Right renal cortex interstitium (tissue), 3 donors: ENCODE data around the gene LAYN. TPM values are rescaled to one million over a fixed set of nuclear protein-coding genes. Genes with fewer than 3 reads are reported as not detected.

Experiments used
- DNase-seq, 3 donors: peaks; one replicate each; pipeline ENCODE4 v3.0.0-alpha.2; 2013; ENCODE audit warnings: low read depth in 3 of 3, low spot score in 2 of 3
- polyA plus RNA-seq, 3 donors: library from polyadenylated mRNA; unstranded; fragments of 120-200 nt; gene quantifications; one replicate each; pipeline ENCODE4 v1.2.1, GENCODE V29; 2013; ENCODE audit not compliant: insufficient read length in 3 of 3

LAYN gene
- polyA plus RNA-seq, 3 donors = 6.6 to 7.8 (median 7.0) TPM

DNA sequence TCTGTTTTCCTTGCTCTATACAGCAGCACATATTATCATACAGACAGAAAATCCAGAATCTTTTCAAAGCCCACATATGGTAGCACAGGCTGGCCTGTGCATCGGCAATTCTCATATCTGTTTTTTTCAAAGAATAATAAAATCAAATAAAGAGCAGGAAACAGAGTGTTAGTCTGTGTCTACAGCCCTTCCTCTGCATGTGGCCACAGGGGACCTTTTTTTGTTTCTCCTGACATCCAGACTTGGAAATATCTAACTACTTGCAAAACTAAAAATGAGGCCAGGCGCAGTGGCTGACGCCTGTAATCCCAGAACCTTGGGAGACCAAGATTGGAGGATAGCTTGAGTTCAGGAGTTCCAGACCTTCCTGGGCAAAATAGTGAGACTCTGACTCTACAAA is 20.3 kb downstream of the LAYN start:
- DNase-seq = no peak

DNA sequence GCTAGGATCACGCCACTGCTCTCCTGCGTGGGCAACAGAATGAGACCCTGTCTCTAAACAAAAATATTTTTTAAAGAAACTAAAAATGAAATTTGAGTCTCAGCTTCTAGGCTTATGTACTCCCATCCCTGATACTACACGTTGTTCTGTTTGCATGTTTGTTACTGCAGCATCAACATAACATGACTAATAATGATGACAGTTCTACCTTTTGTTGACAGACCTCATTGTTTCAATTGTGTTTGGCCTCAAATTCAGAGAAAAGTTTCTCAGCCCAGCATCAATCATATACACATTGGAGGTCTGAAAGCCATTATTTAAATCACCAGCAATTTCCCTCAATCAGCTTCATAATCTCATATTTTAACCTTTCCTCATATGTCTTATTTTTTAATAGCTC is 20.8 kb downstream of the LAYN start:
- DNase-seq = no peak

DNA sequence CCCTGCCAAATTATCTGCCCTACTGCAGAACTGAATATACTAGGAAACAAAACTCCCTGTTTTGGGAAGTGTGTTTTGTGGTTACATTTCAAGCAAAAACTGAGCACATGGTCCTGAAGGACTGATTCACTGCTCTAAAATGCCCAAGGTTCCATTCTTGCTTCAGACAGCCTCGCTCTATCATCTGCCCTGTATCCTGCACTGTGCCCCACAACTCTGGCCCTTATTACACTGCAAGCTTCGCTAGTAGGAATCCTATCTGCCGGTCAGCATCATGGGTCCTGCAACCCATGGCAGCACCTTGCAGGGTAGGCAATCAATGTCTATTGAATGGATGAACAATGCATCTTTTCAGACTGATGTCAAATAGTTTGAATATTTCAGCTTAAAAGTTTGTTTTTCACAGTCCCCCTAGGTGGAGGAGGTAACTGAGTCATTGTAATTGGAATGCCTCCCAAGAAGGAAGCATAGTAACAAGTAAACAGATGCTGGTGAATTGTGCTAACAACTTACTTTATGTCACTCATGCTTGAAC is 21.3 kb downstream of the LAYN start:
- no peak for DNase-seq

DNA sequence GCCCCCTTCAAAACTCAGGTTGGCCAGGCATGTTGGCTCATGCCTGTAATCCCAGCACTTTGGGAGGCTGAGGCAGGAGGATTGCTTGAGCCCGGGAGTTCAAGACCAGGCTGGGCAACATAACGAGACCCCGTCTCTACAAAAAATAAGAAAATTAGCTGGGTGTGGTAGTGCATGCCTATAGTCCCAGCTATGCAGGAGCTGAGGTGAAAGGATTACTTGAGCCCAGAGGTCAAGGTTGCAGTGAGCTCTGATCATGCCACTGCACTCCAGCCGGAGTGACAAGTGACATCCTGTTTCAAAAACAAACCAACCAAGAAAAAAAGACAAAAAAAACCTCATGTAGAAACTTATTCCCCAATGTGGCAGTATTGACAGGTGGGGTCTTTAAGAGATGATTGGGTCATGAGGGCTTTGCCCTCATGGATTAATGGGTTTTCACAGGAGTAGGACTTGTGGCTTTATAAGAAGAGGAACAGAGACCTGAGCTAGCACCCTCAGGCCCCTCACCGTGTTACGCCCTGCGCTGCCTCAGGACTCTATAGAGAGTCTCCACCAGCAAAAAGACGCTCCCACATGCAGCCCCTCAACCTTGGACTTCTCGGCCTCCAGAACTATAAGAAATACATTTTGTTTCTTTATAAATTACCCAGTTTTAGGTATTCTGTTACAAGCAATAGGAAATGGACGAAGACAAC is 22.3 kb downstream of the LAYN start:
- no peak for DNase-seq

DNA sequence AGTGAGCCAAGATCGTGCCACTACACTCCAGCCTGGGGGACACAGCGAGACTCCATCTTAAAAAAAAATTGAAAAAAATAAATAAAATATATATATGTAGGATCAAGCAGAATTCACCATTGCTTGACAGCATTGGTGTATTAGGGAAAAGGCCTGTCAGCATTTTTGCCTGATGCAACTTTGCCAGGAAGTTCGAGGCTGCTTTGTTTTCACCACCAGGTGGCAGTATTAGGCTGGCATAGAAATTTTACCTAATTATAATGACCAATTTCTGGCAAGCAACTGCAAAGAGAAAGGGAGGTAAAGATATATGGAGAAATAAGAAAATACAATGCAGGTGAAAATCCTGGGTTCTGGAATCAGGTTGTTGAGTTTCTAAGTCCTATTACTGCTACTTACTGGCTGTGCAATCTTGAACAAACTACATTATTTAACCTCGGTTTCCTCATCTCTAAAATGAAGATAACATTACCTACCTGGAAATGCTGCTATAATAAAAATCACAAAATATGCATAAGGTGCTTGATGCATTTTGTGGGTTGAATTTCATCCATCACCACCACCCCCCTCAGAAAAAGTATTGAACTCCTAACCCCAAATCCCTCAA is 24.7 kb downstream of the LAYN start:
- DNase-seq = peak in 1 of 3 donors; percentile 61

DNA sequence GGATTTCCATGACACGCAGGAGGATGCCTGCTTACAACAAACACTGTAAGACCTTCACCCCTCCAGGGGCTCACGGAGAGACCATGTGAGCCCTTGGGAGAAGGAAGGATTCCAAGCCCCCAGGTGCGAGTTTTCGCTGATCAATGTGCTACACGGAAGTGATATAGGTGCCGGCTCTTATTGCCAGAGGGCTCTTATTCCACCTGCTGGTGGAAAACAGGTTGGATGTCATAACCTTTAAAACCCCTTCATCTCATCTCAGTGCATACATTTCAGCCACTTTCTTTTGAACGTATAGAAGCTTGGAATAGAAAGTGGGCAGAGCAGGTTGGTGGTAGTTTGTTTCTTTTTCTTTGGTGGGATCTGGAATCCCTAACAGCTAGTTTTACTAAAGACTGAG is 25.8 kb downstream of the LAYN start:
- DNase-seq = no peak

DNA sequence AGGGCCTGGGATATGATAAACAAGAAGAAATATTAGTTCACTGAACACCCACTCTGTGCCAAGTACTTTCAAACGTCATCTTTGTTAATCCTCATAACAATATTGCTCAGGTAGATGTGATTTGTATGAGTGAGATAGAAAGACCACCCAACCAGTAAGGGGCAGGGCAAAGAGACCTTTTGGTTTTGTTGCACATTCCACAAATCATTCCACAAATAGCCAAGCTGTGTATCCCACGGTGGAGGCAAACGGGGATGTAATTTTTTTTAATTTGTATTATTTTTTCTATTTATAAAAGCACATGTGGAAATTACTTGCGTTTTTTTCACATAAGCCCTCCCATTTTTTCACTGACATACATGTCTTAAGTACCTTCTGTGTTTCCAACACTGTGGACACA is 29.0 kb downstream of the LAYN start:
- no peak for DNase-seq

DNA sequence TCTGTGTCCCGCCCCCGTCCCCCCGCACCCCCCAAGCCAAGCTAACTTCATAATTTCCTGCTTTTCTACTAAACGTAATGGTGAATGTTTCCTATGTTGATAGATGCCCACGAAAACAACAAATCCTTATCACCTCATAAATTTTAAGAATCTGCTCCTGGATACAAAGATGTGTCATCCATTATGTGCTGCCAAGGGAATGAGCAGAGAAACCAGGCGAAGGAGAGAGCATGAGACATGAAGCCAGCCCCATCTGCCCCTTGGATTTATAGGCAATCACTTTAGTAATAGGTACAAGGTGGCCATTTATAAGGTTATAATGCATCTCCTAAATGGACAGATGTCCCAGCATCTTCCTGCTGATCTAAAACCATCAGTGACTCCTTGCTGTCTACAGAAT is 30.3 kb downstream of the LAYN start:
- no peak for DNase-seq

DNA sequence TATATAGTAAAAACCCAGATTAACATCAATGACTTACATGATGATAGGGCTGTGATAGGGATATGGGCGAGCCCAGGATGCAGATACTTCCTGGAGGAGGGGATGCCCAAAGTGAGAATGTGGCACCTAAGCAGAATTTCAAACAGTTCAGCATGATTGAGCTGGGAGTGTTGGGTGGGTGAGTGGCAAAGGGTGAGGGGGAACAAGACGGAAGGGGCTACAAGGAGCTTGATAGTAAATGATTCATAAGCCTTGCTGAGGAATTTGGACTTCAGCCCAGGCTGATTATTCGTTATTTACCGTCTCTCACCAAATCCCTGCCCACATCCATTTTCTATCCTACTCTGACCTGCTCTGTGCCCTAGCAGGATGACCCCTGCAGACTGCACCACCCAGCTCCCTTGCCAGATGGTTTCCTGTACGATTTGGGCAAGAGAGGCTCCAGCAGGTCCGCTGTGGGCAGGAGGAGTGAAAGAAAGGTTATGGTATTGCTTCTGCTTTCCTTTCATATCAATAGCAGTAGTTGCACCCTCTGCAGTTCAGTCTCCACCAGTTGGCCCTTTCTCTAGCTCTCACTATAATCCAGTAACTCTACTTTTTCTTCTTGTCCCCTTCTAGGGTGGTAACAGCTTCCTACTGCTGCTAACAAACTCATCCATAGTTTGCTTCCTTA is 31.4 kb downstream of the LAYN start:
- DNase-seq = no peak

DNA sequence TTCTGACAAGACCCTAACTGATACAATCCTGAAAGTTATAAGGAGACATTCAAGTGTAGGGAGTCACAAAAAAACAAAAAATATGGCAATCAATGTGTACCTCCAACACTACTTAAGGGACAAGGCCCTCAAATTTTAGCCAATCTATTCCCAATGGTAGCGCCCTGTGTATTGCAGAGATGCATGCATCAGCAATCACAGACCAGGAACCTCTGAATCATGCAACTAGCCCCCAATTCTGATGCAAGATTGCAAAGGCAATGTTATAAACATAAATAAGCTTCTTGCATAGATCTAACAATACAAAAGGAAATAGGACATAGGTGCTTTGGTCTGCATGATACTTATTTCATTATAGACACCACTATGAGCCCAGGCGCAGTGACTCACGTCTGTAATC is 32.1 kb downstream of the LAYN start:
- no peak for DNase-seq

DNA sequence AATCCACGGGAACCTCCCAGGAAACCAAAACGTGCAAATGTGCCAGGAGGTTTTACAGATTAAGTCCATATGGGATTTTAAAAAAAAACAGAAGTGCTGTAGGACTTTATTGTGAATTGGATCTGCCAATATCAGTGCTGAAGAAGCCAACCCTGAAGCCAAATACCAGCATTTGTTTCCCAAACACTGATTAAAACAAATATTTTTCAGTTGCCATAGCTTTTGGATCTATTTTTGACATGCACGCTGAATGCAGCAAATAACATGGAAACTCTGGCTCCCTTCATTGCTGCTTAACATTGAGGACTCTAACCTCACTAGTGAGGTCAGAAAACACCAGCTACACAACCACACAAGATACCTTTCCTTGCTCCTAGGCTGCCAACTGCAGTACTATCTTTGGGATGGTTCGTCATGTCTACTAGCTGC is 33.3 kb downstream of the LAYN start:
- no peak for DNase-seq

DNA sequence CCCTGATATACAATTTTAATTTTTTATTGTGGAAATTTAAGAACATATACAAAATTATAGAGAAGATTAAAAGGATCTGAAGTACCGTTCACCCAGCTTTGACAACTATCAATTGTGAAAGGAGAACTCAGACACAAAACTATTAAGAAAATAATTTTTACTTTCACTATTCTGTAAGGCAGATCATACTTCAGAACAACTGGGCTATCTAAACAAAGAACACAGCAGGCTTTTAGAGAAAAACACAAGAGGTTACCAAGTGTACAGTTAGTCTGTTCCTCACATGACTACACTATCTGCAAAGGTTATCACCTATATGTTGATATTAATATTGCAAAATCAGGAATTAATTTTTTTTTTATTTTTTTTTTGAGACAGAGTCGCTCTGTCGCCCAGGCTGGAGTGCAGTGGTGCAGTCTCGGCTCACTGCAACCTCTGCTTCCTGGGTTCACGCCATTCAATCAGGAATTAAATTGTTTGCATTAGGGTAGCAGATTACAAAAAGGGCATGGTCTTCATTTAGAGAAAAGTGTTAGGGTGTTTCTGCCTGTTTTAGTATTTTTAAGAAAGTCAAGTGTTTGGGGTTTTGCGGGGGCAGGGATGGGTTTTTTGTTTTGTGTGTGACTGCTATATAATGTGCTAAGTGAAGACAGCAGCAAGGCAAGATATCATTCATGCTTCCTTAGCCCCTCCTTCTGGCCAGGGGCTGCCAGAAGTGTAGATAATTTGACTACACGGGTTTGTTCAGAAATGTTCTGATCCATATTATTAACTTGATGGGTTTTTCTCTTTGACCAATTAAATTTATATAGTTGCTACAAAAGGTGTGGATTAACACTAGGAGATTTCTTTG is 34.1 kb downstream of the LAYN start:
- DNase-seq = no peak

DNA sequence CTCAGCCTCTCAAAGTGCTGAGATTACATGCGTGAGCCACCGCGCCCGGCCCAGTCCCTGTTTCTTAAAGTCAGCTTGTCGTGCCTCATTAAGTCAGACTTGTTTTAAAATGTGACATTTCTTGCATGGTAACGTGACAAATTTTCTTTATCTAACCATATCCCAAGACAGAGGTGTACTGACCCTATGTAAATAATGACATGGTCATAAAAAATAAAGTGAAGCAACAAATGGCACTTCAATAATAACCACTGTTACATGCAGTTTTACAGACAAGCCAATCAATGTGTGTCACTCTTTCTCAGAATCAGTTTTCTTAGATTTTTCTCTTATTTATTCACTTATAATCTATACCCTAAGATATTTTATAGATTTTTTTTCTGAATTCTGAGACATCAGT is 35.2 kb downstream of the LAYN start:
- no peak for DNase-seq

DNA sequence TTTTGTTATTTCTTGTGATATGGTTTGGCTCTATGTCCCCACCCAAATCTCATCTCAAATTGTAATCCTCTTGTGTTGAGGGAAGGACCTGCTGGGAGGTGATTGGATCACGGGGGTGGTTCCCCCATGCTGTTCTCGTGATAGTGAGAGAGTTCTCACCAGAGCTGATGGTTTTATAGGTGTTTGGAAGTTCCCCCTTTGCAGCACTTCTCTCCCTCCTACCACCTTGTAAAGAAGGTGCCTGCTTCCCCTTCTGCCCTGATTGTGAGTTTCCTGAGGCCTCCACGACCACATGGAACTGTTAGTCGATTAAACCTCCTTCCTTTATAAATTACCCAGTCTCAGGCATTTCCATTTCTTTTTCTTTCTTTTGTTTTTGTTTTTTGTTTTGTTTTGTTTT is 37.3 kb downstream of the LAYN start:
- no peak for DNase-seq

DNA sequence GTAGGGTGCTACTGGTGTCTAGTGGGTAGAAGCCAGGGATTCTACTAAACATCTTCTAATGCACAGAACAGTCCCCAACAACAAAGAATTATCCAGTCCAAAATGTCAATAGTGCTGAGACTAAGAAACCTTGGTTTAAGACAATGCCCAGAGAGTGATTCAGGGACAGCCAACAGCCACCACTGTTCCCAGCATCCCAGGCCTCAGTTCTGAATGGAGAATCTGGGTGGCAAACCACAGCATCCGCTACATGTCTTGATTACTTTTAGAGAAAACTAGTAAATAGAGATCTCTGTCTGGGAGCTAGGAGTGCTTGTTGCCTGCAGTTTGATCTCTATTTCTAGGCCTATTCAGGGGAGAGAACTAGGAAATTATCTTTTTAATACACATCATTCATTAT is 40.8 kb downstream of the LAYN start:
- no peak for DNase-seq

DNA sequence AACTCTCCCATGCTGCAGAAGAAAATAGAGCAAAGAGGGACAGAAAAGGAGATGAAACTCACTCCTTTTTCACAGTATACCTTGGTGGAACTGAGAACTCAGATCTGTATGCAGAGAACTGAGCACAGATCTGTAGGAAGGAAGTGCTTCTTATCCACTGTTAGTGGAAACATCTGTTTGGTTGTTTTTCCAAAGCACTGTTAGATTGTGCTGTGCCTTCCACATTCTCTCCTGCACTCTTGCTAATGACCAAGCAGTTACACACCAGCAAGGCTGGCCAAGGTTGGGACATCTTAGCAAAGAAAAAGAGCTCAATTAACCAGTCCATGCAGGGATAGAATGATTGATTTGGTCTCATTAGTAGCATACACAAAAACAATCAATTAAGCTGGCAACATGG is 41.6 kb downstream of the LAYN start:
- no peak for DNase-seq

DNA sequence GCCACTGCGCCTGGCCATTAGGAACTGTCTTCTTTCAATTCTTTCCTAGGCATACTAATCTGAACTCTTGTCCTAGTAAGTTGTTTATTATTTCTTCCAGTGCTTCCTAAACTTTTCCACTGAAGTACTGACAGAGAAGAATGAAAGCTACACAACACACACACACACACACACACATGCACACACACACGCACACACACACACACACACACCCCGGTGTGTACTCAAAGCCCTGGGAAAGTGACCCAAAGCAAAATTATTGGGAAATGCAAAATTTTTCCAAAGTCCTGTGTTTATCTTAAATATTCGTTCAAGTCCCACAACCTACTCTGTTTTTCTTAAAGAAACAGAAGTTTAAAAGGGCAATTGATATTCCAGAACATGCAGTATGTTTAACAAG is 42.4 kb downstream of the LAYN start:
- no peak for DNase-seq

DNA sequence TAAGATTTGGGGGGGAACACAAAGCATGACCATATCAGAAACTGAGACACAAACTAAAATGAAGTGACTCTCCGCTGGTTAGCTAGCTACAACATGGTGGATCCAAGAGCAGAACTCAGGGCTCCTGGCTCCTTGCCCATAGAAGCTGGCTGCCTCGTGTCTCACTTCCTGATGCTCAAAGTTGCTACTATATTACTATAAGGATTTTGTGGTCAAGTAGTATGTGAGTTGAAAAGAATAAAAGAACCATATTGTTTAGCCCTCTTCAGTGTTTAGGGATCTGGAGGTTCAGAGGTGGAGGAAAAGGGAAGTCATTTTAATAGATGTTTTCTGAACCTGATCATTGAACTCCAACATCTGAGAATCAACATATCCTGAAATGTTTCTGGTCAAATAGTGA is 44.9 kb downstream of the LAYN start:
- DNase-seq = no peak

DNA sequence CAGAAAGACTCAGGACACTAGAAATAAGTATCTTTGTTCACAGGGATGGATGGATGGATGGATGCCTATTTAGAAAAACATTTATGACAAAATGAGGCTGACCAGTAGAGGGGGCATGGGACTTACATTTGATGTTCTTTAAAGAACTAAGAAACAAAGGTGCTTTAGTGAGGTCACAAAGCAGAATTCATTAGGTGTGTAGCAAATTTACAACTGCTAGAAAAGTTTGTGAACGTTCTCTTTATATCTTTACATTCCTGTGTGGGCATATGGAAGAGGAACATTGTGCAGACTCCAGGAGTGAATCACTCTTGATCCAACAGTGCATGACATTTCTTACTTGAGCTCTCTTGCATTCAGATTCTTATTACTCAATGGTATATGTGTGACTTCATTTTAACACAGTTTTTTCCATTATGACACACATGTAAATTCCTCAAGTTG is 45.9 kb downstream of the LAYN start:
- no peak for DNase-seq

DNA sequence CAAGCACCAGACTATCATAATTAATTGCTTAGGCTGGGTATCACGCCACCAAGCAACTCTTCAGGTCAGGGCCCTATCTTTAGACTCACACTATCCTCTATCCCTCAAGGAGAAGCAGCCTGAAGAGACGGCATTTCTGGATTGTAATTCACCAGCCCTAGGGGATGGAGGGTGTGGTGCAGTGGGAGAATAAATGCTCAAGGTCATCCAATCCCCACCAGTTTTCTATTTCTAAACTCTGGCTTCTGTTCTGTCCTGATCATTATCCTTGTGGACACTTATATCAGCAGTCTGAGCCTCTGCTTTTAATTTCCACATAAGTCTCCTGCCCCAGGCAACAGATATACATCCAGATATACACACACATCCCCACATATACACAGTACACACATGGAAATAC is 48.6 kb downstream of the LAYN start:
- DNase-seq = no peak

DNA sequence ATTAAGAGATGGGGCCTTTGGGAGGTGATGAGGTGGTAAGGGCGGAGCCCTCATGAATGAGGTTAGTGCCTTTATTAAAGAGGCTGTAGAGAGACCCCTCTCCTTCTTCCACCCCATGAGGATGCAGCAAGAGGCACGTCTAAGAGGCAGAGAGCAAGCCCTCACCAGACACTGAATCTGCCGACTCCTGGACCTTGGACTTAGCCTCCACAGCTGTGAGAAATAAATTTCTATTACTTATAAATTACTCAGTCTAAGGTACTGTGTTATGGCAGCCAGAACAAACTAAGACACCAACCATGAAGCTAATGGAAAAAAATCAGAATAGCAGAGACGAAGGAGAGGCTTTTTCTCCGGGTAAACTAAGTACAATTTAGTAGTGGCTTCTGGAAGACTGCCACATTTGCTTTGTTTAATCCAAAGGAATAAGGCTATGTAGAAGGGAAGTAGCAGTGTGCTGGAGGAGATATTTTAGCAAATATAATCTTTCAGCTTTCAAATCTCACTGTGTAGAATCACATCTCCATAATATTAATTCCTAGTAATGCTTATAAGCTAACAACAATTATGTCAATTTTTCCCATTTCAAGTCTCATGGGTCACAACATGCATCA is 49.5 kb downstream of the LAYN start:
- no peak for DNase-seq
